AG04450 (cell line): ENCODE measurements around the gene FAM83D. TPM values are rescaled to one million over a fixed set of nuclear protein-coding genes. Genes with fewer than 3 reads are reported as not detected.
"Not testable (repeated sequence)": the region's sequence is repeated elsewhere in the genome, so short reads cannot be mapped to it uniquely, and the experiment has no call there.

Source experiments
- CTCF ChIA-PET: fragments of 300-600, 350-600 bp; formaldehyde crosslinking; extraction: SDS; loops from one replicate; lab custom pipeline; 2022; ENCODE audit warnings: antibody characterized with exemption, inconsistent platforms; lab: Charles Lee
- POLR2A ChIA-PET: fragments of 350-600 bp; formaldehyde crosslinking; extraction: SDS; loops from one replicate; lab custom pipeline; 2021; ENCODE audit warnings: antibody characterized with exemption, inconsistent platforms; lab: Yijun Ruan, JAX
- DNase-seq: peaks from one replicate; pipeline ENCODE4 v3.0.0-alpha.2; 2011; ENCODE audit warnings: low read depth, low spot score
- H3K27ac ChIP-seq: one replicate; pipeline ENCODE4 v1.5.1; 2012; ENCODE audit warnings: low read depth, low read length, control low read depth
- H3K27me3 ChIP-seq: one replicate; pipeline ENCODE4 v1.6.0; 2012; ENCODE audit warnings: low read length; ENCODE audit not compliant: control insufficient read depth, insufficient read depth
- H3K4me3 ChIP-seq: 2 replicates; pipeline ENCODE4 v1.5.1; 2011; ENCODE audit warnings: mild to moderate bottlenecking, low read depth, low read length, control low read depth
- H3K9me3 ChIP-seq: 2 replicates; pipeline ENCODE4 v1.5.1; 2012; ENCODE audit warnings: low read length; ENCODE audit not compliant: control insufficient read depth, insufficient read depth
- polyA plus RNA-seq: library from polyadenylated mRNA; depleted of rRNA; stranded (reverse); fragments of >200 nt; gene quantifications from 2 replicates; pipeline ENCODE4 v1.2.3, GENCODE V29; 2011
- TF ChIP-seq, protein P1 (sequence below): IDR thresholded peaks from 2 replicates; pipeline ENCODE4 v1.5.1; 2011; ENCODE audit warnings: low read depth, low read length, control low read depth, inconsistent platforms

The FAM83D gene
- polyA plus RNA-seq, 1 experiment = 14.9 TPM

DNA sequence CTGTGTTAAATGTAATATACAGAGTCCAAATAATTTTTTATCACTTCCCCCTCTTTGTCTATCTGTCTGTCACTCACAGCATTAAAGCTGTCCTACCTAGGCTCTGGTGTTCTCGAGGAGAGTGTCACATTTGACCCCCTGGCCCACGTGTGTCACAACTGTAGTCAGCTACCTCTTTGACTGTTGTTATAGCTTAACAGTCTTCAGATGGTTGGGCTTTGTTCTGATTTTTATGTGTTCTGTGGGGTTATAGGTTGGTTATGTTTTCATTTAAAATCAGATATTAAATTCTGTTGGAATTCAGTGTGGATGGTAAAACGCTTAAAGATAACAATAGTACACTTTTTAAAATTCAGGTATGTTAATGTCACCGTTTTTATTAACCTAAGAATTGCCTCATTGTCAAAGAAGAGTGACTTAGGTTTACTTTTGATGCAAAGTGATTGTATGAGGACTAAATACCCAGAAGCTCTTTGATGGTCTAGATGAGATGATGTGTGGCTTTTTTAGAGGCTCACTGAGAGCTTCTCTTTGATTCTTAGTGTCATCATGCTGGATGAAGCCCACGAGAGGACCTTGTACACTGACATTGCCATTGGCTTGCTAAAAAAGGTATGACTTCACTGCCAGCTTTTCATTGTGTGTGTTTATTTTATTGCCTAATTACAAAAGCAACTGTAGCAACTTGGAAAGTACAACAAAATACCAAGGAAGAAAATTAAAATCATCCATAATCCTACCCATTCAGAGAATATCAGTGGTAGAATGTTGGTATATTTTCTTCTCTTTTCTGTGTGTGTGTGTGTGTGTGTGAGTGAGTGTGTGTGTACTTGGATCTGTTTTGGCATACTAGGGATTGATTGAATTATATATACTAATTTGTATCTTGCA lies 65.8 kb downstream of the FAM83D start:
- ChIA-PET CTCF (interaction anchor here (0.9 kb wide), 1 partner anchor 63 kb away, joined by 3 read pairs; no protein-coding TSS in a partner anchor), POLR2A (no interaction called here)
- TF ChIP-seq, protein P1, sequence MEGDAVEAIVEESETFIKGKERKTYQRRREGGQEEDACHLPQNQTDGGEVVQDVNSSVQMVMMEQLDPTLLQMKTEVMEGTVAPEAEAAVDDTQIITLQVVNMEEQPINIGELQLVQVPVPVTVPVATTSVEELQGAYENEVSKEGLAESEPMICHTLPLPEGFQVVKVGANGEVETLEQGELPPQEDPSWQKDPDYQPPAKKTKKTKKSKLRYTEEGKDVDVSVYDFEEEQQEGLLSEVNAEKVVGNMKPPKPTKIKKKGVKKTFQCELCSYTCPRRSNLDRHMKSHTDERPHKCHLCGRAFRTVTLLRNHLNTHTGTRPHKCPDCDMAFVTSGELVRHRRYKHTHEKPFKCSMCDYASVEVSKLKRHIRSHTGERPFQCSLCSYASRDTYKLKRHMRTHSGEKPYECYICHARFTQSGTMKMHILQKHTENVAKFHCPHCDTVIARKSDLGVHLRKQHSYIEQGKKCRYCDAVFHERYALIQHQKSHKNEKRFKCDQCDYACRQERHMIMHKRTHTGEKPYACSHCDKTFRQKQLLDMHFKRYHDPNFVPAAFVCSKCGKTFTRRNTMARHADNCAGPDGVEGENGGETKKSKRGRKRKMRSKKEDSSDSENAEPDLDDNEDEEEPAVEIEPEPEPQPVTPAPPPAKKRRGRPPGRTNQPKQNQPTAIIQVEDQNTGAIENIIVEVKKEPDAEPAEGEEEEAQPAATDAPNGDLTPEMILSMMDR = no peak
- Histone ChIP-seq H3K4me3 (no peak overlapping the region), H3K27me3 (no peaks in the 10 kb centered on the region), H3K9me3 (no peaks in the 10 kb centered on the region), H3K27ac (no peak overlapping the region)
- no peak for DNase-seq

DNA sequence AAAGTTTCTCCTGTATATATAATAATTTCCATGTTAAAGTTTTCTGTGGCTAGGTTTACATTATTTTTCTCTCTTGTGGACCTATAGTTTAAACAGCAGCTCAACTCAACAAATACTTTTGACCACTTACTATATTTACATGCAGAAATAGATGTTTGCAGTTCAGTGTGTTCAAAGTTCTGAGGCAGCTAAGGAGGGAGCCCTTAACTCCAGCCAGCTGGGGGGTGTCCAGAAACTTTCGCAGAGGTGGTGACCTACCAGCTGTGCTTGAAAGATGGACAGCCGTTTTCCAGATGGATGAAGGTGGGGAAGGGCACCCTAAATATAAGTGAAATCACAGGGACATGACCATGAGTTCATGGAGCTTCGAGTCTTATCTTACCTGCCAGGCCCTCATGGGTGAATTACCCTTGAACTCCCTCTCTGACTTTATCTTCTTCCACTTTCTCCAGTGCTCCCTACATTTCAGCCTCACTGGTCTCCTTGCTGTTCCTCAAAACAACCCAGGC lies 69.4 kb downstream of the FAM83D start:
- no peak for DNase-seq
- Histone ChIP-seq H3K4me3 (no peak overlapping the region), H3K27ac (no peak overlapping the region), H3K9me3 (no peaks in the 10 kb centered on the region), H3K27me3 (no peaks in the 10 kb centered on the region)
- POLR2A ChIA-PET = interaction anchor here (0.7 kb wide), 1 partner anchor 82 kb away, joined by 4 read pairs; no protein-coding TSS in a partner anchor
- CTCF ChIA-PET = interaction anchor here (3.2 kb wide), 1 partner anchor 54 kb away, joined by 13 read pairs; no protein-coding TSS in a partner anchor
- TF ChIP-seq, protein P1 = no peak

DNA sequence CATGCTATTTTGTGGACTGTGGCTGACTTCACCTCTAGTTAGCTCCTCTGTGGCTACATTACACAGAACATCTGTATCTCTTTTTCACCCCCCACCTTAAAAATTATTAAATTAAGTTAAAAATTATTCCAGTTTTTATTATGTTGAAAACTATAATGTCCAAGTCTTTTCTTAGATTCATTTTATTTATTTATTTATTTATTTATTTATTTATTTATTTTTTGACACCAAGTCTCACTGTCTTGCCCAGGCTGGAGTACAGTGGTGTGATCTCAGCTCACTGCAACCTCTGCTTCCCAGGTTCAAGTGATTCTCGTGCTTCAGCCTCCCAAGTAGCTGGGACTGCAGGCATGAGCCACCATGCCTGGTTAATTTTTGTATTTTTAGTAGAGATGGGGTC lies 70.6 kb downstream of the FAM83D start:
- POLR2A ChIA-PET, DNase-seq, H3K27ac ChIP-seq, H3K9me3 ChIP-seq, H3K27me3 ChIP-seq, H3K4me3 ChIP-seq: not testable (repeated sequence)
- CTCF ChIA-PET = interaction anchor here (3.2 kb wide), 1 partner anchor 53 kb away, joined by 13 read pairs; no protein-coding TSS in a partner anchor

DNA sequence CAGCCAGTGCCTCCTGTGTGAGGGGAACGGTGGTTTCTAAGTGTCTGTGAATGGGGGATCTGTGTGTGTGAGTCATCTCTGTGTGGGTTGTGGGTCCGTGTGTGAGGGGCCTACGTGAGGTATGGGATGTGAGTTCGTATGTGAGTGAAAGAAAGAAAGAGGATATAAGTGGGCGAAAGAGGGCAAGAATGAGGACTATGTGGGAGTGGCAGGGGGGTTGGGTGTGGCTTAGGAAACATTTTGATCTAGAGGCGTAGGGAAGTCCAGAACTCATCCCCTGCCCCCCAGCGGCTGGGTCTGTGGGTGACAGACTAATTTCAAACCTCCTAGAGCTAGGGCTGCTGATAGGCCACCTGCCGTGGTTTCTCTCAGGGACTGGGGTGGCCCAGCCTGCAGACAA lies 71.4 kb downstream of the FAM83D start:
- Histone ChIP-seq H3K4me3 (no peak overlapping the region), H3K9me3 (no peaks in the 10 kb centered on the region), H3K27me3 (no peaks in the 10 kb centered on the region), H3K27ac (no peak overlapping the region)
- POLR2A ChIA-PET = no interaction called here
- DNase-seq = no peak
- CTCF ChIA-PET = no interaction called here
- TF ChIP-seq, protein P1 = no peak

DNA sequence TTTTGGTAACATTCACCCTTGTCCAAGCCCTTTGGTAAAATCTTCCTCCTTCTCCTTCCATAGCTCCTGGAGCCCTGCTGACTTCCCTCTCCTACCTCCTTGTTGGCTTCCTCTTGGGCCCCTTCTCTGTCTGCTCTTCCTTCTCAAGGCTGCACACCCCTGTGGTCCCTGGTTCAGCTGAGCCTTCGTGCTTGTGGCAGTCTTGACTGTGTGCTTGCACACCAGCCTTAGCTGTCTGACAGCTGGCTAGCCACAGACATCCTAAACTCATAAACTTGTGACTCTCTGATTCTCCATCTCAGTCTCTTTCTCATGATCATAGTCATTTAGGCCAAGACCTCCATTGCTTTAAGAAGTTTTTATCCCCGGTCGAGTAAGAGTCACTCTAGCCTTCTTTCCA lies 73.0 kb downstream of the FAM83D start:
- H3K4me3 ChIP-seq = no peak overlapping the region
- POLR2A ChIA-PET = no interaction called here
- no peaks in the 10 kb centered on the region for H3K9me3 ChIP-seq
- TF ChIP-seq, protein P1 = no peak
- CTCF ChIA-PET = interaction anchor here (1.5 kb wide), 1 partner anchor 51 kb away, joined by 5 read pairs; no protein-coding TSS in a partner anchor
- no peak overlapping the region for H3K27ac ChIP-seq
- DNase-seq = no peak
- H3K27me3 ChIP-seq = no peaks in the 10 kb centered on the region
